Hepatic stellate cell (primary cell): ENCODE data around the gene GMPPB.
"Not testable (repeated sequence)": the region's sequence is repeated elsewhere in the genome, so short reads cannot be mapped to it uniquely, and the experiment has no call there.

ENCODE experiments used
- DNase-seq: peaks from one replicate; pipeline ENCODE4 v3.0.0; 2011; ENCODE audit warnings: low spot score

Gene GMPPB

GRCh38 chr3:49713336-49714105 is 10.2 kb downstream of the GMPPB start:
- no peak for DNase-seq

GRCh38 chr3:49712631-49713317 is 11.0 kb downstream of the GMPPB start:
- no peak for DNase-seq

GRCh38 chr3:49712166-49712565 is 11.6 kb downstream of the GMPPB start:
- no peak for DNase-seq

- DNase-seq = no peak
Measured at GRCh38 chr3:49711489-49711888, 12.3 kb downstream of the GMPPB start.

DNA sequence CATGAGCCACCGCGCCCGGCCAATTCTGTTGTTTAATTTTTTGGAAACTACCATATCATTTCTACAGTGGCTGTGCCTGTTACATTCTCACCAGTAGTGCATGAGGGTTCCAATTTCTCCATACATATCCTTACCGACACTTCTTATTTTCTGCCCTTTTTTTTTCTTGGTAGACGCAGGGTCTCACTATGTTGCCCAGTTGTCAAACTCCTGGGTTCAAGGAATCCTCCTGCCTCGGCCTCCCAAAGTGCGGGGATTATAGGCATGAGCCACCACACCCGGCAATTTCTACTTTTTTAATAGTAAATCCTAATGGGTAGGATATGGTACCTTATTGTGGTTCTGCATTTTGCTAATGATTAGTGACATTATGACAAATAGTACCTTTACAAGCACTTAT is 13.9 kb downstream of the GMPPB start:
- no peak for DNase-seq

DNA sequence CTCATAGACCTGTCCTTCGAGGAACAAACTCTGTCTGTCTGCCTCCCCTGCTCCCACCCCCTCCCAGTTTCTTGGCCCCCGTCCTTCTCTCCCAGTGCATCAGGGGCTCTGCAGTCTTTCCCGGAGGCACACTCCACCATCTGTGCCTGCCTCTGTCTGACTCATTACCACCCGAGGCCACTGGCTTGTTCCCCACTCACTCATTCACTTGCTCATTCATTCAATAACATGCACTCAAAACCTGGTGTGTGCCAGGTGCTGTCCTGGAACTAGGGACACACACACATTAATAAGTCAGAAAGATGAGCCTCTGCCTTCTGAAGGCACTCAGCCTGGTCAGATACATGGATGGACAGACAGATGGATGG is 16.7 kb downstream of the GMPPB start:
- DNase-seq = no peak

DNA sequence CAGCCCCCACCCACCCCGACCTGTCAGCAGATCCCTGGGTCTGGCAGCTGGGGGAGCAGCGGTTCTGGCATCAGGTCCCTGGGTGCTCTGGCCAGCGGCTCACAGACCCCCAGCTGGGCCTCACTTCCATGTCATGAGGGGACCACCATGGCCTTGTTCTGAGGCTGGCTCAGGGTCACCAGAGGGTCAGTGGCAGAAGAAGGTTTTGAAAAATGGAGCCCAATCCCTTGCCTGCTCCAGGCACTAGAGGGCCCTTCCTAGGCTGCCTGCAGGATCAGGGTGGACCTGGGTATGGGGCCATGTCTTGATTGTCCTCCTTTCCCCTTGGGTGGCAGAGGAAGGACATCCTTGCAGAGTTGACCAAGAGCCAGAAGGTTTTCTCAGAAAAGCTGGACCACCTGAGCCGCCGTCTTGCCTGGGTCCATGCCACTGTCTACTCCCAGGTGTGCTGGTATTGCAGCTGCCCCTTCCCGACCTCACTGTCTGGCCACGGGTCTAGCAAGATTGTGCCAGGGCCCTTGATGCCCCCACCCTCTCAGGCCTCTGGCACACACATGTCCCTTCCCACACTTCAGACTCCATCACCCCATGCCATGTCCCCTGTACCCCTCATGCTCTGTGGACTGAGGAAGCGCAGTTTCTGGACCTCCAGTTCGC is 17.2 kb downstream of the GMPPB start:
- DNase-seq = no peak

DNA sequence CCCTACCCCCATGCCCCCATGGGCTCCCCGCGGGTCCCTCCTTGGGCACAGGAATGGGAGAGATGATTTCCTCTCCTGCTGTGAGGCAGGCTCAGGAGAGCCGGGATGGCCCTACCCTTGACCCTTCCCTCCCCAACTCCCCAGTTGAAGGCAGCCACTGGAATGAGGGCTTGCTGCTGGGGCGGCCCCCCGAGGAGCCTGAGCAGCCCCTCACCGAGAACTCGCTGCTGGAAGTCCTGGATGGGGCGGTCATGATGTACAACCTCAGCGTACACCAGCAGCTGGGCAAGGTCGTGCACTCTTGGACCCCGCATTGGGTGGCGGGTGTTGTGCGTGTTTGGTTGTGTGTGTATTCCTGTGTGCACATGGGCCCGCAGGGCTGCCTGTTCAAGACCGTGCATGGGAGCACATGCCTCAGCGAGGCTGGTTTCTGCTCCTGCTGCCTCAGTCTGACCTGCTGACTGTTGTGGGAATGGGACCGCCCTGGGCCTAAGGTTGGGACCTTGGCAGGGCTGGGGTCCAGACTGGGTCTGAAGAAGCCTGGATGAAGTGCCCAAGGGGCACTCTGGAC is 18.3 kb downstream of the GMPPB start:
- DNase-seq = no peak

DNA sequence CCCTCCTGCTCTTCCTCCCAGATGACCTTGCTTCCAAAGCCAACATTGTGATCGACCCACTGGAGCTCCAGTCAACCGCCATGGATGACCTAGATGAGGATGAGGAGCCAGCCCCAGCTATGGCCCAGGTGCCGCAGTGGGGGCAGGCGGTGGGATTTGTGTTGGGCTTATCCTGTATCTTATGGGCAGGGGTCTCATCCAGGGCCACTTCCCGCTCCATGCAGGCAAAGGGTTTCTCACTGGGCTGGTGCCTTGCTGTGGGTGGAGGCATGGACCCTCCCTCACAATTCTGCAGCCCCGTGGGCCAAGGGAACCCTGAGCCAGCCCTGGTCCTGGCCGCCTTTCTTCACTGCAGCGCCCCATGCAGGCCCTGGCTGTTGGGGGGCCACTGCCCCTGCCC is 19.1 kb downstream of the GMPPB start:
- DNase-seq = no peak

DNA sequence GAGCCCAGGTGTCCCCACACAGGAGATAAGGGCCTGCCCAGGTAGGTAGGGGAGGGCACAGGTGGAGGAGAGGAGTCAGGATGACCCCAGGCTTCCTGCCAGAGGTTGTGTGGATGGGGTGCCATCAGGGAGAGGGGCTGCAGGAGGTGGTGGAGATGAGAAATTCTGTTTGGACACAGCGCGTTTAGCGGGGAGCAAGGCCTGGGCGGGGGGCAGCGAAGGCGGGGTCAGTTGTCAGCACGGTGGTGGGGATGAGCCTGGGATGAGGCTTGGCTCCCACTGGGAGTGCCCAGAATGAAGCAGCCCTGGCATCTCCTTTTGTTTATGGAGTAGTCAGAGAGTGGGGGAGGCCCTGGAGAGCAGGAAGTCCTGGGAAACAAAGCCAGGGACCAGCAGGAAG is 19.8 kb downstream of the GMPPB start:
- DNase-seq = no peak

GRCh38 chr3:49703443-49703927 is 20.3 kb downstream of the GMPPB start:
- DNase-seq = peak; percentile 89

- DNase-seq = no peak
Measured at GRCh38 chr3:49702672-49703071, 21.1 kb downstream of the GMPPB start.

- no peak for DNase-seq
Measured at GRCh38 chr3:49701388-49702077, 22.2 kb downstream of the GMPPB start.

DNA sequence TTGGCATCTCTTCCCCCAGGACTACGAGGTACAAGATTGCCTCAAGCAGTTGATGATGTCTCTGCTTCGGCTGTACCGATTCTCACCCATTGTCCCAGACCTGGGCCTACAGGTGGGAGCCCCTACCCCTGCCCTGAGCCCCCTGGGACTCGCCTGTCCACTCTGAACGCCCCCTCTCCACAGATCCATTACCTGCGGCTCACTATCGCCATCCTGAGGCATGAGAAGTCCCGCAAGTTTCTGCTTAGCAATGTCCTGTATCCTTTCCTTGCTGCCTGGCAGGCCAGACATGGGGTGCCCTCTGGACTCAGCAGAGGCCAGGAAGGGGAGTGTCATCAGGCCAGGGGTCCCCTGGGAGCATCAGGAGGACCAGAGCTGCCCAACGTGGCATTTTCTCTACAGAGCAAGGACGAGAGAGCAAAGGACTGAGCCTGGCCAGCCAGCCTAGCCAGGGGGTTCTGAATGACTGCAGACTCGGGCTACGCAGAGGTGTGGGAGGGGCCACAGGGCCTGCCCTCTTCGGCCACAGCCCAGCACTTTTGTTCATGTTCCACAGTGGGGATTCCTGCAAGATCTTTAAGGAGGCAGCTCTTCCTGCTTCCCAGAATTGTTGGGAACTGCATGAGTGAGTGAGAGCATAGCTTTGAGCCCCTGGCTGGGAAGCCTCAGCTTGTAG is 23.2 kb downstream of the GMPPB start:
- DNase-seq = no peak

DNA sequence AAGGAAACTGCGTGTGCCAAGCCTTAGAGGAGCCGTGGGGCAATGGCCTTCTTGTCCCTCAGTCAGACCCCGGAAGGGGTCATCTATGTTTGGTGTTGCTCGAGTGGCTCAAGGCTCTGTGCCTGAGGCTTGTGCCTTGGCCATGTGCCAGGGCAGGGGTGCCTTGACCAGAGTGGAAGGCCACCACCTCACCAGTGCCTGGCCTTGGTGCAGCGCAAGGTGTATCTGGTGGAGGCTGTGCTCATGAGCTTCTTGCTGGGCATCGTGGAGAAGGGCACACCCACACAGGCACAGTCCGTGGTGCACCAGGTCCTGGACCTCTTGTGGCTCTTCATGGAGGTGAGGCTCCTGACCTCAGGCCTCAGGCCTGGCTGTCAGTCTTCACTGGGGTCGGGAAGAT is 23.7 kb downstream of the GMPPB start:
- no peak for DNase-seq

DNA sequence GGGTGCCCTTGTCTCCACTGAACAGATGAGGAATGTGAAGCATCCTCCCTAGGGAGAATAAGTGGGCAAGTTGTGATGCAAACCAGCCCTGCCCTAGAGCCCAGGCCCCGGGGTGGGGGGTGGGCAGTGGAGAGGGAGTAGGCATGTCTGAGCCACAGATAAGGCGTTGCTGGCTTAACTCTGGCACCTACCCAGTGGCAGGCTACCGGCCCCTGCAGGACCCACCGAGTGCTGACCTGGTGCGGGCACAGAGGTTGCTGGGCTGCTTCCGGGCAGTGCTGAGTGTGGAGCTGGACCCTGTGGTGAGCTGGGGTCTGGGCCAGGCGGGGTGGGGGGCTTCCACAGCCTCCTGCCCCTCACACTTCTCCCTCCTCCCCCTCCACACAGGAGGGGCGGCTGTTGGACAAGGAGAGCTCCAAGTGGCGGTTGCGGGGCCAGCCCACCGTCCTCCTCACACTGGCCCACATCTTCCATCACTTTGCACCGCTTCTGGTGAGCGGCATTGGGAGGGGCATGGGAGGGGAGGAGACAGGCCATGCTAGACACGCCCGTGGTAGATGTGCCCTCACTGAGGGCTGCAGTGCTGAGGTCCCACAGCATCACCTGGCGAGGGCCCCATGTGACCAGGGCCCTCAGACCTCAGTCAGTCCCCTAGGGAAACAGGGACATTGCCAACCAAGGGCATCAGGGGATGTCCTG is 24.3 kb downstream of the GMPPB start:
- DNase-seq = peak; percentile 62

DNA sequence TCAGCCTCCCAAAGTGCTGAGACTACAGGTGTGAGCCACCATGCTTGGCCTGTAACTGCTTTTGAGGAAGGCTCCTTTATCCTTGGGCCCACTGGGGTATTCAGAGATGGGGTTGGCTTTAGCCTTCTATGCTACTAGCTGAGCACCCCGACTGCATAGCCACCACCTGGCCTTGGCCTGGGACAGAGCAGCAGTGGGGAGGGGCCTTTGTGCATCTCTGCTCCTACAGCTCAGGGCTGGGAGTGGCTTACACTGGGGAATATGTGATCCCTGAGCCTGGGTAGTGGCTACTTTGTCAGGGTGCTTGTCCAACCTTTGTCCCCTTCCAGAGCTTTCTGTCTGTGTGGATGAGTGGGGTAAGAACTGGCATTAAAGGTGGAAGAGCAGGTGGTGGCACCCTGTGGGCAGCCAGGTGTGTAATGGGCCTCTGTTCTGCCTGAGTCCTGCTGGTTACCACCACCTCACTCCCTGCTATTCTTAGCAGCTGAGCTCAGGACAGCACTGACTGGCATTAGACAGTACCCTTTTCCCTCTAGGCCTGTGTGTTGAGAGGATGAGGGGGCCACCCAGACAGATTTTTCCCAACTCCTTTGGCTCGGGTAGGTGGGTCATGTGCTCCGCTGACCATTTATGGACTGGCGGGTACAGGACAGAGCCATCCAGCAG is 28.3 kb downstream of the GMPPB start:
- not testable (repeated sequence) for DNase-seq

DNA sequence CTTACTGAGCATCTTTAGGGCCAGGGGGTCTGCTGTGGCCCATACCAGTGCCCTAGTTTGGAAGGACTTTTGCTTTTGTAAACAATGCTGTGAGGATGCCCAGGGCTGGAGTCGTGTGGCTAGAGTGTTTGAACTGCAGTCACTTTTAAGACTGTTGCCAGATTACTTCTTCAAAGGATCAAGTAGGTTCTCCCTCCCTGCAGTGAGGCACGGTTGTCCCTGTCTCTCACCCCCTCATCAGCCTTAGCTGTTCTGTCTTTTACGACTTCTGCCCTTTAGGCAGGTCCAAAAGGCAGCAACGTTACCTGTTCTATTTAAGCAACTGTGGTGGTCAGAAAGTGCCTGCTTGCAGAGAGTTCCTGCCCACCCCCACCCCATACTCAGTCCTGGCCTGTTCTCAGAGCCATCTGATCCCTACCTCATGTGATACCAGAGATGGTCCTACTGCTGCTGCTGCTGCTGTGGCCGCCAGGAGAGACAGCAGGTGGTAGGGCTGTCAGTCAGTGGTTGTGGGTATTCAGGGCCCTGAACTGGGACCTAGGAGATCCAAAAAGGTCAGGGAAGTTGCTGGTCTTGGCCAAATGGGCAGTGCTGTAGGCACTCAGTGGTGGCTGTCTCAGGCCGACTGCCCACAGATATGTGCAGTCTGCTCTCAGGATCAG is 29.2 kb downstream of the GMPPB start:
- DNase-seq = not testable (repeated sequence)

- not testable (repeated sequence) for DNase-seq
Measured at GRCh38 chr3:49691481-49691880, 32.3 kb downstream of the GMPPB start.

- not testable (repeated sequence) for DNase-seq
Measured at GRCh38 chr3:49690856-49691255, 32.9 kb downstream of the GMPPB start.
